IPS-NIHi11 (cell line): ENCODE results near the gene FRMD4A.
A peak's percentile ranks its signal among the peaks of the same experiment; 100 is the strongest.

Experiments used
- DNase-seq: peaks from one replicate; pipeline ENCODE4 v3.0.0; 2012; ENCODE audit warnings: mixed read lengths, low spot score

The FRMD4A gene

DNA sequence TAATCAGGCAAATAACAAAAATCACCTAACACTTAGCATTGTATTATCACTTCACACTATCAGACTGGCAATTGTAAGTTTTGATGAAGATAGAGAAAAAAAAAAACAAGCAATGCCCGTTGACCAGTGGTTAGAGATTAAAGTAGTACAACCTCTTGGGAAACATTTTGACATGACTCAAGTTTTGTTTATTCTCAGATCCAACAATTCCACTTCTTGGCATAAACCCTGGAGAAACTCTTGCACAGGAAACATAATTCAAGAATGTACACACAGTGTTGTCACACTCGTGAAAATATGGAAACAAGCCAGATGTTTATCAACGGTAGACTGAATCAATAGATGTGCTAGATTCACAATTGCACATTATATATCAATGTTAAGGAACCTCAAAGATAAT, 37.2 kb downstream of the FRMD4A start:
- no peak for DNase-seq

DNA sequence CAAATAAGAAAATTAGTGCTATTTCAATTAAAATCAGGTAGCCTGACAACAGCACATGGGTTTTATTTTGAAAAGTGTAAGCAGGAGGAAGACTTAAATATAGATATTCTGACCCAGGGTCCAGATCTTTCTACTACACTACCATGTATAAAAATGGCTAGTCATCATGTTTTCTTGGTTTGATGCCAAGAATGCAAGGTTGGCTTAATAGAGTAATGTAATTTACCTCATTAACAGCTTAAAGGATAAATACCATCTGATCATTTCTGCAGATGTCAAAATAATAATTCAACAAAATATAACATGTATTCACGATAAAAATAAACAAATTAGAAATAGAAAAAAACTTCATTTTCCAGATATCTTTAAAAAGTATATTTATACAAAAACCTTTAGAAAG, 39.4 kb downstream of the FRMD4A start:
- DNase-seq = no peak

DNA sequence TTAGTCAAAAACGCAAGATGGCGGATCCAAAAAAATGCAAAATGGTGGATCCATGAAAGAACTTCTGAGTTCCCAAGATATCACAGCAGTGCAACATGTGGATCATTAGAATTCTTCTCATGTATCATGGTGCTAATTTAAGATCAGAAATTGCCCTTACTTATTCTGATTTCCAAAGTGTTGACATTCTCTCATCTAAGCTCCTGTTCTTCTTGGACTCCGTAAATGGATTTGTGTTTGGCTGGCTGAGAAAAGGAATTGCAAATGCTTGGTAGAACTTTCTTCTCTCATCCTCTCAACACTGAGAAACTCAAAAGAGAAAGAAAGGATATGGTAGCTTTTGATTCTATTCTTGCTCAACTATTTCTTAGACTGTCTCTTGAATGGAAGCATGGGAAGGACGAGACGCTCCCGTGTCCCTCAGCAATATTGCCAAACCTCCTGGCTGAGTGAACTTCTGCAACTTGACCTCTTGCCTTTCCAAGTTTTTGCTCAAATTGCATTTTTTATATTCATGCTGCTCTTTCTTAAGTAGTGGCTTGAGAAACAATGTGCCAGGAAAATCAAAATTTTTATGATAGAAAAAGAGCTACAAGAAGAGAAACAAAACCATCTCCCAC, 44.7 kb downstream of the FRMD4A start:
- no peak for DNase-seq

DNA sequence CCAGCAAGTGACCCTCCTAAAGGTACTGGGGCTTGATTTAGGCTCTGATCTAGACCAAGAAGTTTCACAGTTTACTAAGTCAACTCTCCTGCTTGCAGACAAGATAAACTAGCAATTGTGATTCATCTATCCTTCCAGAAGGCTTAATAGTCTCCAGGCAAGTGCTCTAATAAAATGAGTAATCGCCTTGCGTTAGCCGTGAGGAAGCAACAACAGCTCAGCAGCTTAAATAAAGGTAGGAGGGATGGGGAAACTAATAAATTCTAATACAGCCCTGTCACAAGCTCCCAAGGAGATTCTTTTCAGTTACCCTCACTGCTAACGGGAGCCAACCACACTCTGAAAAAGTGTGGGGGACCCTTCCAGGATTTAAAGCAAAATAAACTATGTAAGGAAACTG, 48.4 kb downstream of the FRMD4A start:
- no peak for DNase-seq

DNA sequence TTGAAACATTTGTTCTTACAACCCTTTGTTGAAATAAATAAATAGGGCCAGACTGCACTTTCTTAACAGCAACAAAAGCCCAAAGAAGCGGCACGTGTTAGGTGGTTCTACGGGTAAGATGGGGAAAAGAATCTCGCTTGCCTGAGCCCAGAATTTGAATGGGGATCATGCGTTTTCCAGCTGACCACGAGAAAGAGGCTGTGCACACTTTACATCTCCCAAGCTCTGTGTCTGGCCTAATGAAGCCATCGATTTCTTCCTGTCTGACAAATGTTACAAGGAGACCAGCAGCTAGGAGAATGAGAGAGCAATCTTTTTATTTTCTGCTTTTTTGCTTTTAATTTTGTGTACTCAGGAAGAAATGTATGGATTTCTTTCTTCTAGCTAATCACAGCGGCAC, 52.2 kb downstream of the FRMD4A start:
- no peak for DNase-seq

DNA sequence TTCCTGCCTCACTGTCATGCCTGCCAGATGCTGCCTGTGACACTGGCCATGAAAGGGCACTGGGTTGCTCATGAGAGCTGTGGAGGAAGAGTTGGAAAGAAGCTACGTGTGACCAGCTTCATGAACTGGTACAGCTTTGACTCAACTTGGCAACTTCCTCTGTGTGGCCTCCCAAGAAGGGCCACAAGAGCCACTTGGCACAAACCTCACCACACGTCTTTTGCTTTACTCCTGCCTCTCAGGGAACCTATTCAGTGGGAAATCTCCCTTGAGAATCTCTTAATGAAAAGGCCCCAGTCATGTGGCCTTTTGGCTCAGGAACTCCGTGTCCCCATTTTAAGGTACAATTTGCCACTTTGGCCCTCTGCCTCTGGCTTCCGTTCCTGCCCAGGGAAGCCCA, 54.5 kb downstream of the FRMD4A start:
- no peak for DNase-seq

DNA sequence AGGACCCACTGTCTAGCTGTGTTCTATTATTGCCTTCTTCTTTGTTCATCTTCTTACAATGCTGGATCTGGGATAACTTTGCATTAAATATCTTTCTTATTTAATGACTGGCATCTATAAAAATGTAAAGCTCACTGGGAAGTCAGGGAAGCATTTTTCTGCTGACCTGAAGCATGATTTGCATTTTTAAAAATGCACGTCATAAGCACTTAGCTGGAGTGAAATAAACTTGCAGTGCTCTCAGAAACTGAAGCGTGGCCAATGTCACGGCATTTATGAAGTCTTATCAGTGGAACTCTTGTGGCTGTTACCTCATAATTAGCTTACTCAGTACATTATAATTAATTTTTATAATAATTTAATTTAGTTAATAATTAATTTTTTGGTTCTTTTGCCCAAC, 59.1 kb downstream of the FRMD4A start:
- DNase-seq = no peak

DNA sequence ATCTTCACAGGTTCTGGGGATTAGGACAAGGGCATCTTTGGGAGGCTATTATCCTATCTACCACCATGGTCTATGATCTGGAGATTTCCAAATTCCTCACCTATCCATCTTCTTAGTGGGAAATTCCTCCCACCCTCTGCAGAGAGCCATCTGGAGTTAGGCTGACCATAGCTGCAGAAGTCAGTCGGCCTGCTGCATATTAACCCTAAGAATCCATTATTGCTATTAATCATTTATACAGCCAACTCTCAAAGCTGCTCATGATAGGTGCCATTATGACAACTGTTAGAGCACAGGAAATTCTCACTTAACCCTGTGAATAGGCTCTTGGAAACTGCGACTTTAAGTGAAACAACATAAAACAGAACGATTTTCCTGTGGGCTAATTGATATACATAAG, 60.4 kb downstream of the FRMD4A start:
- DNase-seq = no peak

DNA sequence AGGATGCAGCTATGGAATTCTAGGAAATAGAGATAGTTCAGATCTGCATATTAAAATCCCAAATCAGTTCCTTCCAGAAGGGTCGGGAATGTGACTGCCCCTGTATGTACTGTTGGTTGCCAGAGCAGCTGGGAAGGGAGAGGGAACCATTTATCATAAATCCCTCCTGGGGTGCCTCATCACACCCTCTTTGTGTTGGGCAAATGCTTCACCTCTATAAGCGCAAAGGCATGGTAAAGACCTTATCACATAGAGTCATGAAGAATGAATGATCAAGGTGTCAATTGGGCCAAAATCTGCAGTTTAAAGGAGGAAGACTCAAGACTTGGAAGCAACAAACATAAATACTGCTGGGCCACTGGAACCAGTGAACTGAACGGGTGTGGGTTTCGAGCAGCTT, 65.0 kb downstream of the FRMD4A start:
- no peak for DNase-seq

DNA sequence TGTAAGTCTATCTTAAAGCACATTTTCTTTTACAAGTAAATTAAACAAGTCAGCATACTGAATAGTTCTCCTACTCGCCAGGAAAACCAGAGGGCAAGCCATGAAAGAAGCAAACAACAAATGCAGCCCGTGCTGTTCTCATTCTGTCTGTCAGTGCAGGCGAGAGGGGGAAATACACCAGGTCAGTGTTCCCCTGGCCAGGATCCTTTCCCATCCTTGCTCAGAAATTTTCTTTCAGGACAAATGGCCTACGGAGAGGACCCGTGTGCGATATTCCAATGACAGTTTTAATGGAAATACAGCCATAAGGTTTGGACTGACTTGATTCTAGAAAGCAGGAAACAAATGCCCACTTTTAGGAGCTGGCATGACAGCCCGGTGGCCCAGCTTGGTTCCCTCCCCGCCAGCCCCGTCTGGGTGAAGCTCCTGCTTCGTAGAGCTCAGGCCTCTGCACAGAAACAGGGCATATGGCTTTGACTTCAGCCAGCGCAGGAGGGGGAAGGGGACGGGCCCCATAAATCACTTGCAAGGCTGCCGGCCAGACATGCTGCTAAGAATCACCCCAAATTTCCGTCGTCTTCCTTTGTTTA, 67.8 kb downstream of the FRMD4A start:
- no peak for DNase-seq

DNA sequence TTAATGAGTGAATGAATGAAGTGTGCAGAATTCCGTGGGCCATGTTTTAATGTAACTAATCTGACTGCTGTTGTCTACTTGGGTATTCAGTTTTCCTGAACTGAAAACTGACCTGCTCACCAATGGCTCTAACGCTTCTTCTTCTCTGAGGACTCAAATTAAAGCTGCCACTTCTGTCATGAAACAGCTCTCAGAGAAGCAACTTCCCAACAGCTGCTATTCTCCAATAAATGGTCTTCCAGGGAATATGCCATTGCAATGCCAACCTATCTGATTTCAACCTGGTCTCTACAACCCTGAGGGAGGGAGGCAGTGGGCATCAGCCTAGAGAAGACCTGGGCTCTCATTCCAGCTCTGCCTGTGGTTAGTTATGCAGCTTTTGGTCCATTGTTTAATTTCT, 69.4 kb downstream of the FRMD4A start:
- DNase-seq = no peak

DNA sequence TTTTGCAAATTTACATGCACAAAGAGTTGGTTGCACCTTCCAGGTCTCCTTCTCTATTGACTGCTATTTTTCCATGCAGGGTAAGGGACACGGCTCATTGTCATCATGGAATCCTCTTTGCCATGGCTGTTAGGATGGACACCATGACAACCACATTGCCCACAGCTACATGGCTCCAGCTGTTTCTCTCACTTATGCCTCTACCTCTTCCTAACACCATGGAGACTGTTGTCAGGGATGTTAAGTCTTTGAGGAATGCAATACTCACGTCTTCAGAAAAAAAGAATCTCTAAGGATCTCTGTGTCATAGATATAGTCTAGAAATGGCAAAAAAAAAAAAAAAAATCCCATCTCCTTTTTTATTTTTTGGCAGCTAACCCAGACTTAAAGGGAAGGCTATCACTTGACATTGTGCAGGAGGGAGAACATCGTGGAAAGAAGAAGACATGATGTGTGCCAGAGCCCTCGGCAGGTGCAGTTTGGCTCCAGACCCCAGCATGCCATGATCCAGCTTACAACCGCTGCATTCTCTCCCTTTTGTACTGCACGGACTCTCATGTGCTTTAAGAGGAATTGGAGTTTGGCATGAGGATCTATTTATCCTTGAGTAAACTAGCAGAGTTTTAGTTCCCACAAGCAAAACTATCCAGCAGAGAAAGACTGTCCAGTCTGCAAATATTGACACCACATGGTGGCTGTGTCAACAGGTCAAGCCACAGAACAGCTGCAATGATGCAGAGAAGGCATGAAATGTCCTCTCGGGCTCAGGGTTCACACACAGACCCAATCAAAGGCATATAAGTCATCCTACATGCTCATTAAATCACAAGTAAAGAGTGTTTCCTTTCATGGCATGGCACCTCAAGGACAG, 70.8 kb downstream of the FRMD4A start:
- no peak for DNase-seq

DNA sequence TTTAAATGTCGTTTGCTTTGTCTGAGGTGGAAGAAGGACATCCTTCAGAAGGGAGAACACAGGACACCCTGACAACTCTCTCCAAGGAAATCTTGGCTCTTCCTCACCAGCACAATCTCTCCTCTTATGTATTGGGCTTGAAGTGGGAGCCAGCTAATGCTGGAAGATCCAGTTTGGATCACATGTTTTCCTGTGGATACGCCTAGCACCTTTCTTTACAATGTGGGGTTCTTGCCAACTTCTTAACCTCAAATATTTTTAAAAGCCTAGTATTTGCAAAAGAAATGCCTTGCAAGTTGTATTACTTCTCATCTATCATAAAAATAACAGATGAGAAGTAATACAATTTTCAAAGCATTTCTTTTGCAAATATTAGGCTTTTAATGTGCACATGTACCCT, 76.4 kb downstream of the FRMD4A start:
- DNase-seq = no peak

DNA sequence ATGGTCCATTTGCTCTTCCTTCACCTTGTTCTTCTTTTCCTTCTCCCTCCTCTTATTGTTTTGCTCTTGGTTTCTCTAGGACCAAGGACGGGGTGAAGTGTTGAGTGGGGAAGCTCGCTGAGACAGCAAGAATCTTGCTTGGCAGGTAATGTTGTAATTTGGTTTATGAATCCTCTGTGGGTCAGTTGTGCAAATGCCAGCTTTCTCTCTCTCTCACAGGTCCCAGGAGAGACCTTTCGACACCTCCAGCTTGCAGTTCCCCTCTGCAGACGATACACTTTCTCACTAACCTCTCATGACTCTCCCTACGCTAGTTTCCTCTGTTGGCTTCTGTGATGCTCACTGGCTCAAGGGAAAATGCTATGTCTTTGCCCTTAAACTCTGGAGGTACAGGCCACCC, 77.0 kb downstream of the FRMD4A start:
- no peak for DNase-seq

DNA sequence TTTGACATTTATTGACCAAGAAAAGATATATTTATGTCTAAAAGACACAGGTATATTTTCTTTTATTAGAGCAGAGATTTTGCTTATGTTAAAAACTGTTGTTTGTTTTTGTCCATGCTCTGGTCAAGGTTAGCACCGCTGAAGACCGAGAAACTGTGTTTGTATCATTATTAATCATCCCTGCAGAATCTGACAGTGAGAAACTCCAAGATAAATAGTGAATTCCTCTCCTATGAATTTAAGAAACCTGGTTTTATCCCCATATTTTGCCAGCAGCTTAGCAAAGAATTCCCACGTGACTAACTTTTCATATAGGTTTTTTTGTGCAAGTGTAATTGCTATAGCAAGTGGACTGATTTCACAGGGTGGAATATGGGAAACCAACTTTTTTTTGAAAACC, 77.6 kb downstream of the FRMD4A start:
- DNase-seq = no peak

DNA sequence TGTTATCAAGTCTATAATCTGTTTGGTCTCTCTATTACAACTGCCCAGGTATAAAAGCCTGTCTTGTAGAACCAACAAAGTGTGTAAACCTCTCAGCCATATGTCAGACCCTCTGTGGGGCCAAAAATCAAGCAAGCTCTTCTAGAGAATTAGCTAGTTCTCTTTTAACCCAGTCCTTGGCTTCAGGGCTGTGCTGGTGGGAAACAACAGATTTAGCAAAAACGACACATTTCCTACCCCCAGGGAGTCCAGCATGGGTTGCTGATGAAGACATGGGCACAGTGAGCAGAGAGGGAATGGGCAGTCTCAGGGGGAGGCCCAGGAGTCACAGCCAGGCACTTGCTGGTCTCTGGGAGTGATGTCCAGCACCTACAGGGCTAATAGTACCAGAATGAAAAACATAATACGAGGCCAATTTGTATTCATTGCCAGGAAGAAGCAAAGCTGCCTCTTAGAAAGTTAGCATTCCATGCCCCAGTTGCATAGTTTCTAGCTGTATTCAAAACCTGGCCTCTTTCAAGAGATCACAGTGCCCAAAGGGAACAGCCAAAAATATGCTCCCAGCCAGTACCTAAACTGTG, 80.1 kb downstream of the FRMD4A start:
- DNase-seq = no peak

DNA sequence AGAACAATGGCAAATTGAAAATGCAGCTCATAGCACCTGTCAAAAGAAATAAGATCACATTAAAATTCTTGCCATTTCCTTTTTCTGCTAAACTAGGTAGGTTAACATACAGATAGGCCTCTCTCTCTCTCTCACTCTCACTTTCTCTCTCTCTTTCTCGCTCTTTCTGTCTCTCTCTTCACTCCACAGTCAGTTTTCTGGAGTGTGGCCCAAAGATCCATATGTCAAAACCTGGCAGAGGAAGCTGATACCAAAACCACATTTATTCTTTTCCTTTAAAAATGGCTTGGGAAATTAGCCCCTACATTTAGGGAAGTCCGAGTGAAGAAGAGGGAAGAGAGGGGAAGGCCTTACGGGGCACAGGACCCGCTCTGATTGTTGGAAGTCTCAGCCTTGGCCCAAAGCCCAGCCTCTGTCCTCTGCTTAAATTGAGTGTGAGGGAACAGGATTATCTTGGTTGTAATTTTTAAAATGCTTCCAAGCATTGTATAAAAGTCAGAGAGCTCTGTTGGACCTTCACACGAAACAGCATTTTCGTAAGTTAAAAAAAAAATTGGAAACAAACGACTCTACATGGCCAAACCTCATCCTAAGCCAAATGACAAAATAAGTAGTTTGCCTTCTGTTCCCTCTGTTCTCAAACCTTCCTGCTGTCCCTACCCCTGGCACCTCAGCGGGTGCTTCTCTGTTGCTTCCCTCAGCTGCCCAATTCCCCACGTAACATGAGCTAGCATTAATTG, 83.2 kb downstream of the FRMD4A start:
- DNase-seq = no peak

DNA sequence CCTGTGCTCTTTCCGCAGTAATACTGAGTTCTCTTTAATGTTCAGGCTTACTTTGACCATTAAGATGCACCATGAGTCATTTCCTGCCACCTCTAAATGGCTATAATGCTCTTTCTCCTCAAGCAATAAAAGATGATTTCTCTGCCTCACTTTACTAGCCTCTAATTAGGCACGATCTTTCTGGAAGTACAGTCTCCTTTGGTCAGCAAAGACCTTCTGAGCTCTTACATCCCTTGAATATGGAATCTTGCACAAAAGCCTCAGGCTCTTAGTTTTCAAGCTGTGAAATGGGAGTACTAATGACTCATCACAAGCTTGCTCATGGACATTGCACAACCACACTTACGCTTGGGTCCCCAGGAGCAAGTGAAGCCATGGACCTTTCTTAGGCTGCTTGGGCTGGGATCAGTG, 85.9 kb downstream of the FRMD4A start:
- no peak for DNase-seq

DNA sequence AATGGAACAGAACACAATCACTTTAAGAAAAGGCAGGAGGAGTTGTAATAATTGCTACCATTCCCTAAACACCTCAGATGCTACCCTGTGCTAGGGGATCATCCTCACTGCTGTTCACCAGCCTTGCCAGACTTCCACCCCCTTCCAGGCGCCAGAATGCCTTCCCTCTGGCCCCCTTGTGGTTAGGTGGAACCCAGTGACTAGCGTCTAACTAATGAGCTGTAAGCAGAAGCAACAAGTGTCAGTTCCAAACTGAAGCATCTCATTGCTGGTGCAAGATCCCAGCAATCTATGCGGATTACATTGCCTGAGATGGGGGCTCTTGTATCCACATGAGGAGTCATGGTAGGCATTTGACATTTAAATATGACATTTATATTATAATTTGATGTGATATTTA, 86.6 kb downstream of the FRMD4A start:
- DNase-seq = peak; percentile 46

DNA sequence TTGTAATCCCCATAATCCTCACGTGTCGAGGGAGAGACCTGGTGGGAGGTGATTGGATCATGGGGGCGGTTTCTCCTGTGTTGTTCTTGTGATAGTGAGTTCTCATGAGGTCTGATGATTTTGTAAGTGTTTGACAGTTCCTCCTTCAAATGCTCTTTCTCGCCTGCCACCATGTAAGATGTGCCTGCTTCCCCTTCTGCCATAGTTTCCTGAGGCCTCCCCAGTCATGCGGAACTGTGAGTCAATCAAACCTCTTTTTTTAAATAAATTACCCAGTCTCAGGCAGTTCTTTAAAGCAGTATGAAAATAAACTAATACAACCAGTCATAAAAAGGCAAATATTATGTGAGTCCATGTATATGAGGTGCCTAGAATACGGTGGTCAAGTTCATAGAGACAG, 87.5 kb downstream of the FRMD4A start:
- DNase-seq = no peak

DNA sequence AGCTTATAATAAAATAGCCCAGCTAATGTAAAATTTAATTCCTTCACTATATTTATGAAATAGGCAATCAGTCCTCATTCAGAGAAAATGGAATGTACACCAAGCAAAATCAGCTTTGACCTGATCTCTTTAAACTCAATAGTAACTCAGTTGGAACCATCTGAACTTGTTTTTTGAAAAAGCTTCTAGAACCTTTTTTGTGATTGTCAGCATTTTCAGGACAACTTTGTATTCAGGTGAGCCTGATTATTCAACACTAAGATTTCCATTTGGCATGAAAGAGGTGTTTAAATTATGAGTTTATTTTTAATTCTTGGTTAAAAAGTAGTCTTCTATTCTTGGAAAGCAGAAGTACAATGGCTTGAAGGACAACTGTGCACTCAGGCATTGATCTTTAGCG, 89.5 kb downstream of the FRMD4A start:
- DNase-seq = no peak
